NCI-H524 (cell line): ENCODE measurements around the gene CDC123.
"Not testable (repeated sequence)": the region's sequence is repeated elsewhere in the genome, so short reads cannot be mapped to it uniquely, and the experiment has no call there.

Experiments
- DNase-seq, 2 experiments: peaks; one replicate each; lab custom pipeline; 2025; lab: John Stamatoyannopoulos, UW

The CDC123 gene

DNA sequence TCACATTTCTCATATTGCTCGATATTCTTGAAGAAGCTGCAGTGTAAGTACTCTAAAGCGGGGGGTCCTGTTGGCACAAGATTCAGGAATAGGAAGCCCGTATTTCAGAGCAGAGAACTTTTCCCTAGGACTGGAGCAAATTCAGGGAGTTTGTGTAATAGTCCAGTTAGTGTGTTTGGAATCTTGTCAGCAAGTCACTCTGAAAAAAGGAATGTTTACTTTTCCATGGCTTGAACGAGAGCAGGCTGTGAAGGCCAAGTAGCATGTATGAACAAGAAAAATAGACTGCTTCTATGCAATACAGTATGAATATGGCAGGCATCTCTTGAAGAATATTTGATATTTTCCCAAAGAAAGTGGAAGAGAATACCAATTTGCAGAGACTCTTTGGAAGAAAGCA is 39.8 kb downstream of the CDC123 start:
- no peak for DNase-seq

DNA sequence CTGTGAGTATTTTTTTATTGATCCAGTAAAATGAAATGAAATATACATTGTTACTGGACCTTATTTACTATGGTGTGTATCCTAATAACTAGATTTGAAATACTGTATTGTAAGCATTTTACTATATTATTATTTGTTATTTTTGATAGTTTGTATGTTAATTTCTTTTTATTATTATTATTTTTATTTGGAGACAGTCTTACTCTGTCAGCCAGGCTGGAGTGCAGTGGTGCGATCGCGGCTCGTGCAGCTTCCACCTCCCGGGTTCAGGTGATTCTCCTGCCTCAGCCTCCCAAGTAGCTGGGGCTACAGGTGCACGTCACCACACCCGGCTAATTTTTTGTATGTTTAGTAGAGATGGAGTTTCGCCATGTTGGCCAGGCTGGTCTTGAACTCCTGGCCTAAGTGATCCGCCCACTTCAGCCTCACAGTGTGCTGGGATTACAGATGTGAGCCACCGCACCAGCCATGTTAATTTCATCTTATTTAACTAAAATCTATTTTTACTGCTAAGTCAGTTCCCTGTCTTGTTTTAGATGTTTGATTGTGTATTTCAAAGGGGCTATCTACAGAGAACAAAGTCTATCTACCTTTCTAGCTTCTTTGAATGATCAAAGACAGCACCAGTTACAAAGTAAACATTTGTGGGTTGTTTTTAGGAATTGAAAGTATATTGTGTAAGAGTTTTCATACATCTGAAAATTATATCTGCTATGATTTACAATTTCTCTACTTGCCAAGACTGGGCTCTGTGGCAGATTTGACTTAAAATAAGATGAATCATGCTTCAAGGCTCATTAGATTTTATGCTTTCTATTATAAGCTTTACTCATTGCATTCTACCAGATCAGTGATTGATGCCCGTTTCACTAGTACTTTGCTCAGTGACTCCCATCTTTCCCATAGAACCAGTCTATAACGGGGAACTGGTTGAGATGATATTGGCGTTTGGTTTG is 41.6 kb downstream of the CDC123 start:
- DNase-seq, result no peak

DNA sequence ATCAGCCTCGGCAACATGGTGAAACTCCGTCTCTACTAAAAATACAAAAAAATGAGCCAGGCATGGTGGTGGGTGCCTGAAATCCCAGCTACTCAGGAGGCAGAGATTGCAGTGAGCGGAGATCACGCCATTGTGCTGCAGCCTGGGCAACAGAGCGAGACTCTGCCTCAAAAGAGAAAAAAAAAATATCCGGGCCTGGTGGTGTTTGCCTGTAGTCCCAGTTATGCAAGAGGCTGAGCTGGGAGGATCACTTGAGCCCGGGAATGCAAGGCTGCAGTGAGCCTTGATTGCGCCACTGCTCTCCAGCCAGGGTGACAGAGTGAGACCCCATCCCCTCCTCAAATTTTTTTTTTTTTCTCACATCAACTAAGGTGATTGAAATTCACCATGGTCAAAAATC is 42.8 kb downstream of the CDC123 start:
- DNase-seq, result no peak

DNA sequence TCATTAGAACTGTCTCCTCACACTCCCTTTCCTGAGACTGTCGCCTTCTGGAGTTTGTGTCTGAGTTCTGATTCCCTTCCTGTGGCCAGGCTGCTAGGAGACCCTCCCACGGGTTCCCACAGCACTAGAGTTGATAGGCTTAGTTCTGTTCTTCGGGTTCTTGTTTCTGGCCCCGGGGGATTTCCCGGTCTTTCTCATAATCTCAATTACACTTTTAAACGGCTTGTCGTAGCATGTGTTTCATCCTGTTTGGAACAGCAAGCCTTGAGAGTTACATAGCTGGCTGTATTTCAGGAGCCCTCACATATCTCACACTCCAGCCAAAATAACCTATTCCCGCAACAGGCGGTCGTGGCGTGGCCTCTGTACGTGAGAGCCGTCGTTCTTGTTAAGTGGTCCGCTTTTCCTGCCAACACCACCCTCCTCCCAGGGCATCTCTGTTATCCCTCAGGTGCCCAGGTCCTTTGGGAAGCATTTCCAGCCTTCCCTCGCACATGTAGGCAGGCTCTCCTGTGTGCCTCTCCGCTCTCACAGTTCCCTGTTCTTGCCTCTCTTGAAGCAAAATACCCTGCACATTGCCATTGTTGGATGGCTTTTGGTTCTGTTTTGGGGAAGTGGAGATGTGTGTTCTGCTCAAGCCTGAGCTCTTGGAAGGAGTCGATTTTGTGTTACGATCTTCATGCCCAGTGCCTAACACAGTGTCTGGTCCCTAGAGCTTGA is 46.0 kb downstream of the CDC123 start:
- DNase-seq, result no peak

DNA sequence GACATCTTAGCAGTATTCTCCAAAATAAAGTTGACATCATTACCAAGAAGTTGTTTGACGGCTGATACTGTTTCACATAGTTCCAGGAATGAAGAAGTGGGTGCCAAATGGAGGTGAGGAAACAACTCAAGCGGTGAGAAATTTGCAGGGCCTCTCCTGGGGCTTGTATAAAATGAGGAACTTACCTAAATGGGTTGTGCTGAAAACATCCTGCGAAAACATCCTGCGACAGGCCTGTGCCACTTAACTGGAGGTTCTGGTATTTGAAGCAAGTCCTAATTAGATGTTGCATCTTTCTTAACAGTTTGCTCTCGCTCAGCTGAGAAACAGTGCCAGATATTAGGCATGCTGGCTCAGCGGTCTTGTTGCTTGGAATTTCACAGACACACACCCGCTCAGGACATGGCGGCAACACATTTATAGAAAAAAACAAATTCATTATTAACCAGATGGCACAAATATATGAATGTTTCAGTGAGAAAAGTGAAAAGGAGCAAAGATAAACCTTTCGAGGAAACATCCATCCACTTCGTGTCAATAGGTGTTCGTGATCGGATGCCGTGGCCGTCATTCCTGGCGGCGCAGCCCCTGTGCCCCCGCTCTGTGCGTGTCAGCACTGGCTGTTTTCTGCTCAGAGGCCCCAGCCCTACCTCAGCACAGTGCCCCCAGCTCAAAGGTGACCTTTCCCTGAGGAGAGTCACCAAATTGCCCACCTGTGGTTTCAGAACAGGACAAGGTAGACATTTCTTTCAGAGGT is 48.1 kb downstream of the CDC123 start:
- no peak for DNase-seq

DNA sequence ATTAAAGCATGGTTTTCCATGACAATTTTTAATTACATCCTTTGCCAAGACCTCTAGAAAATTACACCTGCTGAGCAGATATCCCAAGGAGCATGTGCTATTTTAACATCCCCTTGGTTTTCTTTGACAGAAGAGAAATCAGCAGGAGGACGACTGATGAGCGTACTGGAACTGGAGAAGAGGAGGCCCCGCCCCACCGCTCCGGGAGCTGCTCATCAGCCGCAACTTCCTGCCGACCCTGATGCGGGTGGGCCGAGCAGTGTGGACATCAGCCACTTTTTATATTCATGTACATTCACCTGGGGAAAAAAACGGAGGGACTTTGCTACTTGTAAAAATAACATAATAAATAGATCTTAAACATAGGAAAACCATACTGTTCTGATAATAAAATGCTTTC is 54.2 kb downstream of the CDC123 start:
- no peak for DNase-seq

DNA sequence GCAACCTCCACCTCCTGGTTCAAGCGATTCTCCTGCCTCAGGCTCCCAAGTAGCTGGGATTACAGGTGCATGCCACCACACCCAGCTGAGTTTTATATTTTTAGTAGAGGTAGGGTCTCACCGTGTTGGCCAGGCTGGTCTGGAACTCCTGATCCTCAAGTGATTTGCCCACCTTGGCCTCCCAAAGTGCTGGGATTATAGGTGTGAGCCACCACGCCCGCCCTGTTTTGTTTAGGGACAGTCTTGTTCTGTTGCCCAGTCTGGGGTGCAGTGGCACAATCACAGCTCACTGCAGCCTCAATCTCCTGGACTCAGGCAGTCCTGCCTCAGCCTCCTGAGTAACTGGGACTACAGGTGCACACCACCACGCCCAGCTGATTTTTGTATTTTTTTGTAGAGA is 54.7 kb downstream of the CDC123 start:
- not testable (repeated sequence) for DNase-seq

DNA sequence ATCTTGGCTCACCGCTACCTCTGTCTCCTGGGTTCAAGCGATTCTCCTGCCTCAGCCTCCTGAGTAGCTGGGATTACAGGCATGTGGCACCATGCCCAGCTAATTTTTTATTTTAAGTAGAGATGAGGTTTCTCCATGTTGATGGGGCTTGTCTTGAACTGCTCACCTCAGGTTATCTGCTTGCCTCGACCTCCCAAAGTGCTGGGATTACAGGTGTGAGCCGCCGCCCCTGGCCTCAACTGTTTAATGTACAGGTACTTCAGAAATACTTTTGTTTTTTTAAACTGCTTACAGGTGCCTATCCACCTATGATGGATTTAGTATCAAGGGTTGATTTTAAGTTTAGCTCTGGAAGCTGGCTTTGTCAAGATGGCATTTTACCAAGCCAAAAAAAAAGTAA is 55.6 kb downstream of the CDC123 start:
- no peak for DNase-seq

DNA sequence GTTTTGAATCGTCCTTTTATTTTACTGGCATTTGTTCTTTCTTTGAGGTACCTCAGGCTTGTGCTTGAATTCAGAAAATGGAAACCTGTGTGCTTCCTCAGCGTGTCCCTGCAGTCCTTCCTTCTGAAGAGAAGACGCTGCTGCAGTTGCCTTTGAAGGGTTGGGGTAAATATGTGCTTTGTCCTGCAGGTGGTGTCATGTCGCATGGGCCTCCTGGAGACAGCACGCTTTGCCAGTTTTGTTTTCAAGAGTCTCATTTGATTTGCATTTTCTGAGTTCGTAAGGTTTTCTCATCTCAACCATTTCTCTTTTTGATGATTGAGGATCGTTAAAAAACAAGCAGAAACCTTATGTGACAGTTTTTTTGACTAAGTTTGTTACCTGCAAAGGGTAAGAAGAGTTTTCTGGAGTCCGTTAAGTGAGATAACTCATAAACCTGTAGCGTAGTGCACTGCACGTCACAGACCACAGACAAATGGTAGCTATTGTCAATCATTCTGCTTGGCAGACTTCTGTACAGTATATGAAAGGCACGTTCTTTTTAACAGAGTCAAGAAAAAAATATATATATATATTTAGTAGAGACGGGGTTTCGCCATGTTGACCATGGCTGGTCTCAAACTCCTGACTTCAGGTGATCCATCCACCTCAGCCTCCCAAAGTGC is 57.0 kb downstream of the CDC123 start:
- DNase-seq, result no peak

DNA sequence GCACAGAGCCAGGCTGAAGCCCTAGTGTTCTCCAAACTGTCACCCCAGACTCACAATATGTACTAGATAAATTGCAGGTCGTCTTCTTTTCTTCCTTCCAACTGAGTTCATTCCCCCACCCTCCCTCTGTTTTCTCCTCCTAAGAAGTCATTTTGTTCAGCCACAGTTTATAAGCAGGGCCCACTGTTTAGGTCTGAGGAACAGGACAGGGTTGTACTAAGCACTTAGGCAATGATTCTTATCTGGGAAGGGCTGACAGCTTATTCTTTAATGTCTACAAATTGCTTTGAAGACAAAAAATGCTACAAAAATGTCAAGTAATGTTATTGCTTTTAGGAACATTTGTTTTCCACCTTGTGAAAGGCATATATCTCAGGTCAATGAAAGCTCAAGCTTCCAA is 59.1 kb downstream of the CDC123 start:
- DNase-seq, result no peak

DNA sequence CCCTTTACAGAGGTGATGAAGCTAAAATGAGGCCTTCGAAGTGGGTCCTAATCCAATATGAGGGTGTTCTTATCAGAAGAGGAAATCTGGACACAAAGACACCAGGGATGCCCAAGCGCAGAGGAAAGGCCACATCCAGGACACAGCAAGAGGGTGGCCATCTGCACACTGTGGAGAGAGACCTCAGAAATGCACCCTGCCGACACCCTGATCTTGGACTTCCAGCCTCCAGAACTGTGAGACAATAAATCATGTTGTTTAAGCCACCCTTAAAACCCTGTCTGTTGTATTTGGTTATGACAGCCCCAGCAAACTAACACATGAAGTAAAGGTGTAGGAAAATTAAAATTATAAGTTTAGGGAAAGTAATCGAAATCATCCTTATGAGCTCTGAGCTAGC is 64.0 kb downstream of the CDC123 start:
- no peak for DNase-seq

DNA sequence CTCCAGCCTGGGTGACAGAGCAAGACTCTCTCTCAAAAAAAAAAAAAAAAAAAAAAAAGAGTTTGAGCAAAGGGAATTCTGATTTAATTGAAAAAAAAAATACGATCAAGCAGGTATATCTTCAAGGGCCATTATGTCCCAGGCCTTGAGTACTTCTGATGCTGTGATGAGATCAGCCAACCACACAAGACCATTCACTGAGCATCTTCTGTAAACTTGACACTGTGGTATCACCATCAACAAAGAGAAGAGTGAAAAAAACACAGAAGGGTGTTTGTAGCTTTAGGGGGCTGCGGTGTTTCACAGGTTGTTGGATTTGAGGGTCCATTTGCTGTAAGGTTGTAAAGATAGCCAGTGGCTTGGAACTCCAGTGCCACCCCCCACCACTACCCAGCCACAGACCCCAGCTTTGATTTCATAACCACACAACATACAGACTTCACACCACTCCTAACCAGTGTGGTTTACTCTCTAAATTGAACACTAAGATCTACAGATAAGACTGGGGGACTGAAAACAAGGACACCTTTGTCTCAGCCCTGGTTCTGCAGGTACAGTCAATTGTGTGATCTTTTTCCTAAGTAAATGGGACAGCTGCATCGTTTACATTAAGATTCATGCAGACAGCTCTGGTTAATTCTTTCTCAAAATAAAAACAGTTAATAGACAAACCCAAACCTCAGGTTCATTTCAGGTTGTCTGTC is 66.4 kb downstream of the CDC123 start:
- DNase-seq, result no peak

DNA sequence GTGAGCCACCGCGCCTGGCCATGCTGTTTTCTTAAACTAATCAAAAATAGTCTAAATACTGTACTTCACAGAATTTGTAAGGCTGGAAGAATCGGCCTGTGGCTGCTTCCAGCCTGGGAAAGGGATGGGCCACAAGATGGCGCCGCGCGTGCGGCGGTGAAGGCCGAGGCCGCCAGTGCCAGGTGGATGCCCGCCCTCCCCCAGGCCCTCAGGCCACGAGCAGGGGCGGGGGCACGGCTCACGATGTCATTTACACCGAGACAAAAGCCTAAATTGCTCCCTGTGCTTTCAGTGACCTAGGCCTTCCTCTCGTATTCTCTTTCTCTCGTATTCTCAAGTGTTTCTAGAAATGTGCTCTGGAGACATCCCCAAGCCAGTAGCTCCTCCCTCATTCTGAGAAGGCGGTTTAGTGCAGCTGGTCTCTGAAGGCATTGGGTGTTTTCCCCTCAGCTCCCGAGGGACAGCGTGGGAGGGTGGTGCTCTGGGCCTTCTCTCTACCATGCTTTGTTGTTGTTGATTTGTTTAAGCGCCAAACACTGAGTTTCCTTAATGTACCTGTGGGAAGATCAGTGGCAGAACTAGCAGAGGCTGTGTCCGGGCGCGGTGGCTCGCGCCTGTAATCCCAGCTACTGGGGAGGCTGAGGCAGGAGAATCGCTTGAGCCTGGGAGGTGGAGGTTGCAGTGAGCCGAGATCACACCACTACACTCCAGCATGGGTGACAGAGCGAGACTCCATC is 68.4 kb downstream of the CDC123 start:
- peak in 1 of 2 experiments; percentile 47 for DNase-seq

DNA sequence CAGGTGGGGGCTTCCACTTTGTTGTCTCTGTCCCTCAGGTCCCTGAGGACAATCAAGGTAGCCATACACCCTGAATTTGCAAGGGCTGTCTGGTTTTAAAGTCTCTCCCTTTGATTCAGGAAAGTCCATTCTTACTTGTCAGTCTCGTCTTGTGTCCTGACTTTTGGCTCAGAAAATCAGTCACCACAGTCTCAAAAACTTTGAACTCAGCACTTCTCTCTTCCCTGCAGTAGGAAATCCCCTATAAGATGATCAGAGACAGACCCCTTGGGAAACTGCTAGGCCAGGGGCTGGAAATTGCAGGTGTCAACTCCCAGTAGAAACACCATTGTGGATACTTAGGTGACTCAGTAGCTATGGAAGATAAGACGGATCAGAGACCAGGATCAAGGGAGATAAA is 73.1 kb downstream of the CDC123 start:
- DNase-seq, result no peak

DNA sequence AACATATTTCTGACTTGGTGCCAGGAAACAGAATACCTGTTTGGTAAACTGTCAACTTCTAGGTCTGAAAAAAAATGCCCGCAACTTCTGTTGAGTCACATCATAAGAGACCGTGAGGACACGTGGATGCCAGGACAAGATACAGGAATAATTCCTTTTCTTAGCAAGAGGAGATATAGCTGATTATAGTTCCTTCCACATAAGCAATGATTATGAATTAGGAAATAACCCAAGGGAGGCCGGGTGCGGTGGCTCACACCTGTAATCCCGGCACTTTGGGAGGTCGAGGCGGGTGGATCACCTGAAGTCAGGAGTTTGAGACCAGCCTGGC is 75.2 kb downstream of the CDC123 start:
- no peak for DNase-seq

DNA sequence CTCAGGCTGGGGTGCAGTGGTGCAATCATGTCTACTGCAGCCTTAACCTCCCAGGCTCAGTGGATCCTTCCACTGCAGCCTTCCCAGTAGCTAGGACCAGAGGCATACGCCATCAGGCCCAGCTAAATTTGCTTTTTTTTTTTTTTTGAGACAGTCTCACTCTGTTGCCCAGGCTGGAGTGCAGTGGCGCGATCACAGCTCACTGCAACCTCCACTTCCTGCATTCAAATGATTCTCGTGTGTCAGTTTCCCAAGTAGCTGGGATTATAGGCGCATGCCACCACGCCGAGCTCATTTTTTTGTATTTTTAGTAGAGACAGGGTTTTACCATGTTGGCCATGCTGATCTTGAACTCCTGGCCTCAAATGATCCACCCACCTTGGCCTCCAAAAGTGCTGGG is 81.9 kb downstream of the CDC123 start:
- DNase-seq, result not testable (repeated sequence)

DNA sequence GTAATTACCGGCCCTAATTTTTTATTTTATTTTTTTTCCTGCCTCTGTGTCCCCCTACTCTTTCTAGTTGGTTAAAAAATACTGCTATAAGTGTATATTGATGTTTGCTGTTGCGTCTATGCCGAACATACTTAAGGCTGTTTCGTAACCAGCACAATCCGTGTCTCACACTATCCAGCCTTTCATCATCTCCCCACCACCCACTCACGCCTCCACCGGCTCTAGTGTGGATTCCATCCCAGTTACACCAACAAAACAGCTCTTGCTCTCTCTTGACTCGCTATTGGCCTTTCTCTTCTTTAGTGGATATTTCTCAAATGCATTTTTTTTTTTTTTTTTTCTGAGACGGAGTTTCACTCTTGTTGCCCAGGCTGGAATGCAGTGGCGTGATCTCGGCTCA is 83.3 kb downstream of the CDC123 start:
- DNase-seq, result no peak

DNA sequence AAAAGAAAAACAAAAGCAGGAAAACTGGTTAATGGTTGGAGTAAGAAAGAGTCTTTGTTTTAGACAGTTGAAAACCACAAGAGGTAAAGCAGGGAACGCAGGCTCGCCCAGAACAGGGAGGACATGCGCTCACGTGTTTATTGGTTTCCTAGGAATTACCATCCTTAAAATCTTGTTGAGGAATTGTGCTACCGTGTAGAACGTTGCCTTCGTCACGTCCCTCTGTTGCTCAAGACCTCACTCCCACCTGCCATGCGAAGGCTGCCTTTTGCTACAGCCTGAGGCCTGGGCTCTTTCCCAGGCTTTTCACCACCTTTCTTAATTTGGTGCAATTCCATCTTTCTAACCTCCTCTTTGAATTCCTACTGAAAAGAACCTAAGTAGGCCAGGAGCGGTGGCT is 91.8 kb downstream of the CDC123 start:
- no peak for DNase-seq

DNA sequence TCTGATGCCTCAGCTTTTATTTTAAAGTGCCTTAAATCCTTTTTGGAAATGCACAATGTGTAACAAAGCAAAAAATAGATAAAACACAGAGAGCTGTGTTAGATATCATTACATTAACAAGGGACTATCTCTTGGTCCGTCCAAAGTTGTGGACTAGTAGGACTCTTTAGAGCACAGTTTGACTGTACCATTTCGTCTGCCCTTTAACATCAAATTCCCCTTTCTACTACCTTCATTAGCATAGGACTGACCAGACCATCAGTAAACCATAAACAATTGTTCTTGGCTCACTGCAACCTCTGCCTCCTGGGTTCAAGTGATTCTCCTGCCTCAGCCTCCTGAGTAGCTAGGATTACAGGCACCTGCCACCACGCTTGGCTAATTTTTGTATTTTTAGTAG is 101.8 kb downstream of the CDC123 start:
- not testable (repeated sequence) for DNase-seq

DNA sequence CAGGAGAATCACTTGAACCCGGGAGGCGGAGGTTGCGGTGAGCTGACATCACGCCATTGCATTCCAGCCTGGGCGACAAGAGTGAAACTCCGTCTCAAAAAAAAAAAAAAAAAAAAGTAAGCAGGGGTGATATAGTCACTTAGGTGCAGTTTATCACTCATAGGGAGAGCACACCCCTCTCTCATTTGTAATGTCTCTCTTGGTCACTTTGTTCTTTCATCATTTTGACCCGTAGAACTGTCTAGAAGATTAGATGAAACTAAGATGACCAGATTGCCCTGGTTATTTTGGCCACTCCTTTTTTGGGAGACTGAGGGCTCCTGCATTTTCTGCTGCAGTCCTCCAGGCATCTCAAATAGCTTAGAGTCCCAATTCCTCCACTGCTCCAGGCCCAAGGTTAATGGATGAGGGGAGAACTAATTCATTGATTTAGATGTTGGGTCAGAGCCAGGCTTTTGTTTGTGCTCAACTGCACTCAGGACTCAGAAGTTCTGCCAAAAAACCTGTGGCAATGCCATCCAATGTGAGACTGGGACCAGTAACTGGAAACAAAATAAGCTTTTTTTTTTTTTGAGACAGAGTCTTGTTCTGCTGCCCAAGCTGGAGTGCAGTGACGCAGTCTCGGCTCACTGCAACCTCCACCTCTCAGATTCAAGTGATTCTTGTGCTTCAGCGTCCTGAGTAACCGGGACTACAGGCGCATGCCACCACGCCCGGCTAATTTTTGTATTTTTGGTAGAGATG is 103.4 kb downstream of the CDC123 start:
- DNase-seq, result no peak
